Esophagus muscularis mucosa (tissue), 4 donors: Measurements from ENCODE around the gene FBXO28.

Source experiments
- CTCF ChIP-seq, 3 experiments: fragments of 200-600 bp in 2 of 3; fragments of 450-650 bp in 1 of 3; sonication (generic) in 2 of 3; IDR thresholded peaks; one replicate each; pipeline ENCODE4 v1.5.1; 2017 to 2019; ENCODE audit warnings: antibody characterized with exemption in 3 of 3, mild to moderate bottlenecking in 2 of 3, moderate library complexity in 1 of 3
- EP300 ChIP-seq: sonication (generic); formaldehyde crosslinking; IDR thresholded peaks from one replicate; pipeline ENCODE4 v1.6.1; 2017; ENCODE audit warnings: antibody characterized with exemption
- POLR2AphosphoS5 ChIP-seq, 2 donors: sonication (generic); formaldehyde crosslinking; IDR thresholded peaks; one replicate each; pipeline ENCODE4 v1.6.1; 2017; ENCODE audit warnings: antibody characterized with exemption in 2 of 2

- TF ChIP-seq POLR2AphosphoS5 (IDR thresholded peaks at IDR 0.05) (no peak), CTCF (IDR thresholded peaks at IDR 0.05) (no peak), EP300 (no peak)
Measured at GRCh38 chr1:224180783-224181452, 67.0 kb downstream of the FBXO28 start.
